Colonic mucosa (tissue), 4 donors: ENCODE data around the gene CENPM. TPM values are rescaled to one million over a fixed set of nuclear protein-coding genes. Genes with fewer than 3 reads are reported as not detected.

Experiments
- DNase-seq: peaks from one replicate; pipeline ENCODE4 v3.0.0-alpha.2; 2020
- H3K27ac ChIP-seq: fragments of 200-600 bp; one replicate; pipeline ENCODE4 v1.8.0; 2021
- H3K27me3 ChIP-seq: fragments of 200-600 bp; one replicate; pipeline ENCODE4 v1.8.0; 2021
- H3K36me3 ChIP-seq: fragments of 200-600 bp; one replicate; pipeline ENCODE4 v1.8.0; 2021
- H3K4me1 ChIP-seq: fragments of 200-600 bp; one replicate; pipeline ENCODE4 v1.8.0; 2021; ENCODE audit warnings: mild to moderate bottlenecking
- H3K4me3 ChIP-seq: fragments of 200-600 bp; one replicate; pipeline ENCODE4 v1.8.0; 2021
- H3K9ac ChIP-seq, 2 donors: one replicate each; pipeline ENCODE4 v1.7.0; 2013; ENCODE audit warnings: control low read depth in 2 of 2, low read depth in 2 of 2, low read length in 2 of 2
- H3K9me3 ChIP-seq: fragments of 200-600 bp; one replicate; pipeline ENCODE4 v1.8.0; 2021
- intact Hi-C: fragments of 100-400 bp; cut with DNase I; formaldehyde crosslinking; loops from one replicate; pipeline ENCODE4 v1.14.1; 2022
- total RNA-seq, 2 donors: library from RNA; stranded (reverse); fragmentation: NEBNext Ultra II Directional in 1 of 2; extraction: Animal tissue kit (Norgen Biotek cat#: 25700) in 1 of 2; gene quantifications; one replicate each; pipeline ENCODE4 v1.2.1, GENCODE V29; 2021
- TF ChIP-seq, protein P1 (sequence below): fragments of 200-600 bp; IDR thresholded peaks from one replicate; pipeline ENCODE4 v1.8.0; 2022; ENCODE audit warnings: antibody characterized with exemption, mild to moderate bottlenecking
- donor health status: healthy.
- donor health status: DM: no; HTN: no; CAD: no.
- donor health status: DM: no; HTN: no; CAD: no.

CENPM gene
- total RNA-seq, 2 donors from 2014 or later: 13.7 to 64.3 TPM

DNA sequence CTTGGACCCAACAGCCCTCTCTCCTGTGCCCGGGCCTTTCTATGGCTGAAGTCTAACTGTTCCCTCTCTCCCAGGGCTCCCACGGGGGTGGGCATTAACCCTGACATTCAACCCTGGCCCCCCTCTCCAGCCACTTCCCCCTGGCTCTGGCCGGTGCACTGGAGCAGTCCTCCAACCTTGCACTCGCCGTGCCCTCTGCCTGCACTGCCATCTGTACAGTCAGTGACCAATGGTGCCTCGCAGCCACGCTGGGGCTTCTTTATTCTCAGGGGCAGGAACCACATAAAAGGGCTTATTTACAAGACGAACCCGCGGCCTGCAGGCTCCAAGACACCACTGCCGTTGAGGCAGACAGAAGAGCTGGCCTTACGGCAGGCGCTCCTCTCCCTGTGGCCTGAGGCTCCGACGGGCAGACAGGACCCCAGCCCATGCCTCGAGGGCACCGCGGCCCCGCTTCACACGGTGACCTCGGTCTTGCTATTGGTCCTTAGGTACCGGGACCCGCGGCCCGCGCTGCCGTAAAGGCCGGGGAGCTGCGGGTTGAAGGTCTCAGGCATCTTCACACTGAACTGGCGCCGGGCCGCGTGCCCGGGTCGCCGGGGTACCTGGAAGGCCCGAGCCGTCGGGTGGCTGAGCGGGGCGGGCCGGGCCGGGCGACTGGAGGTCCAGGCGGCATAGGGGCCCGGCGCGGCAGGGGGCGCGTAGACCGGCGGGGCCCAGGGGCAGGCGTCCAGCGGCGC, 37.5 kb downstream of the CENPM start:
- Histone ChIP-seq H3K27ac (no peak overlapping the region), H3K36me3 (no peaks in the 10 kb centered on the region), H3K4me3 (peak overlapping the region; percentile 19), H3K27me3 (peaks cover 53% of the 10 kb centered on the region), H3K9ac (no peak overlapping the region), H3K9me3 (no peaks in the 10 kb centered on the region), H3K4me1 (peaks cover 9% of the 10 kb centered on the region)
- intact Hi-C loops: no loop called here
- DNase-seq: no peak
- TF ChIP-seq, protein P1, sequence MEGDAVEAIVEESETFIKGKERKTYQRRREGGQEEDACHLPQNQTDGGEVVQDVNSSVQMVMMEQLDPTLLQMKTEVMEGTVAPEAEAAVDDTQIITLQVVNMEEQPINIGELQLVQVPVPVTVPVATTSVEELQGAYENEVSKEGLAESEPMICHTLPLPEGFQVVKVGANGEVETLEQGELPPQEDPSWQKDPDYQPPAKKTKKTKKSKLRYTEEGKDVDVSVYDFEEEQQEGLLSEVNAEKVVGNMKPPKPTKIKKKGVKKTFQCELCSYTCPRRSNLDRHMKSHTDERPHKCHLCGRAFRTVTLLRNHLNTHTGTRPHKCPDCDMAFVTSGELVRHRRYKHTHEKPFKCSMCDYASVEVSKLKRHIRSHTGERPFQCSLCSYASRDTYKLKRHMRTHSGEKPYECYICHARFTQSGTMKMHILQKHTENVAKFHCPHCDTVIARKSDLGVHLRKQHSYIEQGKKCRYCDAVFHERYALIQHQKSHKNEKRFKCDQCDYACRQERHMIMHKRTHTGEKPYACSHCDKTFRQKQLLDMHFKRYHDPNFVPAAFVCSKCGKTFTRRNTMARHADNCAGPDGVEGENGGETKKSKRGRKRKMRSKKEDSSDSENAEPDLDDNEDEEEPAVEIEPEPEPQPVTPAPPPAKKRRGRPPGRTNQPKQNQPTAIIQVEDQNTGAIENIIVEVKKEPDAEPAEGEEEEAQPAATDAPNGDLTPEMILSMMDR: no peak

DNA sequence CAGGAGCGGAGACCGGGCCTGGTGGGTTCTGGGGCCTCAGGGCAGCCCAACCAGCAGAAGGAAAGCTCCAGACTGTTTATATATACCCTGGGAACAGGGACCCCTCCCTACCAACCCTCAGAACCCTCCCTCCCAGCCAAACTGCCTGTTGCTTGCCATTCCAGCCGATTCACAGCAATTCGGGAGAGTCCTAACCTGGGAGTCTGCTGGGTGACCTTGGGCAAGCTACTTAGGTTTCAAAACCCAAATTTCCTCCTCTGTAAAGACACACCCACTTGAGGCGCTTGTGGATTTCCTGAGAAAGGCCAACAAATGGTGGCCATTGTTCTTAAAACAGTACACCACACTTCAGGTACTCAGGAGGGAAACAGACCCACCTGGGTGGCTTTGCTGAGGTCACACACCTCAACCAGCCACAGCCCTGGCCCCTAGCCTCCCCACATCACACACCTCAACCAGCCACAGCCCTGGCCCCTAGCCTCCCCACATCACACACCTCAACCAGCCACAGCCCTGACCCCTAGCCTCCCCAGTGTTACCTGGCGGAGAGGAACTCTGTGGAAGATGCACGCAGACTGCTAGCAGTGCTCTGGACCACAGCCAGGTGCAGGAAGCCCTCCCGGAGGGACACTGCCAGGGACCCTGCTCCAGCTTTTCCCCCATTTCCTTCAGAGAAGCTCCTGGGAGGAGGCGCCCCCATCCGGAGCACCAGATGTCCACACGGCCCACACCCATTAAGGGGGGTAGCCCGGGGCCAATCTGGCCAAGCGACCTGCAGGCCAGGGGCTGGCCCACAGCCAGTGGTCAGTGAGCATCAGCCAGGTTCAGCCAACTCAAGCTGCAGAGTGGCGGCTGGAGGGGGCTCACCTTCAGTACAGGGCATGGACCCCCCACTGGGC, 38.3 kb downstream of the CENPM start:
- H3K36me3 ChIP-seq: no peaks in the 10 kb centered on the region
- H3K4me3 ChIP-seq: no peak overlapping the region
- H3K27ac ChIP-seq: no peak overlapping the region
- peaks cover 47% of the 10 kb centered on the region for H3K27me3 ChIP-seq
- H3K9me3 ChIP-seq: no peaks in the 10 kb centered on the region
- intact Hi-C loops: no loop called here
- H3K9ac ChIP-seq: no peak overlapping the region
- H3K4me1 ChIP-seq: peaks cover 9% of the 10 kb centered on the region
- TF ChIP-seq, protein P1: no peak
- no peak for DNase-seq

DNA sequence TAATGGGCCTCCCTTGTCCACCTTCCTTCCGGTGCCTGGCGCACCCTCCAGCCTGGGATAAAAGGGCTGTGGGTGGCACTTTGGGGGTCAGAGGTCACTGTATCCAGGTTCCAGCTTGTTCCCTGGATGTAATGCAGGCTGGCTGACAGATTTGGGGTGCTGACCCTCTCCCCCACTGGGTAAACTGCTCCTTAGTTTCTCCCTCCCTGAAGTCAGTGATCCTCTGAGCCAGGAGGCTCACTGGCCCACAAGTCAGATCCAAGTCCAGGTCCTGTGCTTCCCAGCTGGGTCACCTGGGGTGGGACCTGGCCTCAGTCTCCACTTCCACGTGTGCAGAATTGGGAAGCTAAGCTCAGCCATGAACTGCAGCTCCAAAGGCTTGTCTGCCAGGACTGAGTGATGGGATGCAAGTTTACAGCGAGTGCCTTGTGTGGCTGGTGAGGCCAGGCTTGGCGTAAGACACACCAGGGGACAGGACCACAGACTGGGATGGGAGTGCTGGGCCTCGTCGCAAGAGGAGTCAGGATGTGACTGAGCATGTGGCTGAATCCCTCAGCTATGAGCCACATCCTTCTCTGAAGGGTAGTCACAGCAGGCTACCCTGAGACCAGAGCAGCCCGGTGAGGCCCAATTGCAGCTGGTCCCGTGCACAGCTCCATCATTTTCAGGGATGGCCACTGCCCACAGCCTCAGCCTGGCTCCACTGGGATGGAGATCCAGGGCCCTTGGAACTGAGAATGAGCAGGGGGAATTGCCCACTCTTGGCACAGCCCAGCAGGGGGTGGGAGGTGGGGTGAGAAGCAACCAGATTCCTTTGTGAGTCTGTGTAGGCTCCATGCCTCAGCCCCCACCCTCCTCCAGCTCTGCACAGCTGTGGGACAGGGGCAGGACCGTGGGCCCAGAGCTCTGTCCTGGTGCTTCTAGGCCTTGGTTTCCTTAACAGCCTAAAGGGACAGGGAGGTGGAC, 39.2 kb downstream of the CENPM start:
- intact Hi-C loops: no loop called here
- DNase-seq: no peak

DNA sequence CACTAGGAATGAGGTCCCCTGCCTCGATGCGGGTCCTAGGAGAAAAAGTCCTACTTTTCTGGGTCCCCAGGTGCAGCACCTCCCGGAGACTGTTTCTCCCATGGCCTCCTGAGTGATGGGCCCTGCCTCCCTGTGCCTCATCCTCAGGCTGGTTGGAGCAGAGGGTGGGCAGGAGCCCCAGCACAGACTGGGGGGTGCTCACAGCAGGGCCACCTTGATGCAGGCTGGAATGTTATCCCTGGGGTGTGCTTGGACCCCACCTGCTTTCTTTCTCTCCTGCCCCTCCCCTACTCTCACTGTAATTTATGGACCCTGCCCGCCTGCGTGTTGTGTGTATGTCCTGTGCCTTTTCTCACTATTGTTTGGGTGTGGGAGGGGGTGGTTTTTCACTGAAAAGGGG, 40.1 kb downstream of the CENPM start:
- H3K9ac ChIP-seq: no peak overlapping the region
- H3K4me3 ChIP-seq: no peak overlapping the region
- no peak for DNase-seq
- peaks cover 9% of the 10 kb centered on the region for H3K4me1 ChIP-seq
- no peaks in the 10 kb centered on the region for H3K36me3 ChIP-seq
- intact Hi-C loops: no loop called here
- peaks cover 29% of the 10 kb centered on the region for H3K27me3 ChIP-seq
- H3K27ac ChIP-seq: no peak overlapping the region
- TF ChIP-seq, protein P1: no peak
- H3K9me3 ChIP-seq: no peaks in the 10 kb centered on the region

More for the DNA sequence above, 39.2 kb downstream of the CENPM start:
- Histone ChIP-seq H3K4me1 (peaks cover 9% of the 10 kb centered on the region), H3K27me3 (peaks cover 38% of the 10 kb centered on the region), H3K36me3 (no peaks in the 10 kb centered on the region), H3K9ac (no peak overlapping the region), H3K27ac (no peak overlapping the region), H3K4me3 (no peak overlapping the region), H3K9me3 (no peaks in the 10 kb centered on the region)
- TF ChIP-seq, protein P1: no peak
